Neural progenitor cell (in vitro differentiated cells): ENCODE measurements around the gene PRELP. TPM values are rescaled to one million over a fixed set of nuclear protein-coding genes. Genes with fewer than 3 reads are reported as not detected.

Source experiments
- DNase-seq: peaks from one replicate; pipeline ENCODE4 v3.0.0-alpha.2; 2016; ENCODE audit warnings: low spot score
- H2AFZ ChIP-seq: fragments of 200-600 bp; sonication (generic); replicated peaks from 2 replicates; pipeline ENCODE4 v1.6.1; 2016; ENCODE audit warnings: antibody characterized with exemption
- H3F3A ChIP-seq: fragments of 200-600 bp; sonication (generic); 2 replicates; pipeline ENCODE4 v1.6.1; 2016; ENCODE audit warnings: antibody characterized with exemption, low read depth
- H3K27ac ChIP-seq: fragments of 200-600 bp; sonication (generic); 2 replicates; pipeline ENCODE4 v1.5.1; 2016; ENCODE audit warnings: mild to moderate bottlenecking
- H3K27me3 ChIP-seq: fragments of 200-600 bp; sonication (generic); 2 replicates; pipeline ENCODE4 v1.6.1; 2016; ENCODE audit warnings: mild to moderate bottlenecking, moderate library complexity
- H3K36me3 ChIP-seq: fragments of 200-600 bp; sonication (generic); 2 replicates; pipeline ENCODE4 v1.5.1; 2016
- H3K4me1 ChIP-seq: fragments of 200-600 bp; sonication (generic); 2 replicates; pipeline ENCODE4 v1.6.1; 2016; ENCODE audit warnings: mixed run types
- H3K4me2 ChIP-seq: fragments of 200-600 bp; sonication (generic); 2 replicates; pipeline ENCODE4 v1.6.1; 2016
- H3K4me3 ChIP-seq: fragments of 200-600 bp; sonication (generic); 2 replicates; pipeline ENCODE4 v1.5.1; 2016
- H3K79me2 ChIP-seq: fragments of 200-600 bp; sonication (generic); 2 replicates; pipeline ENCODE4 v1.6.1; 2016; ENCODE audit warnings: low read depth
- H3K9ac ChIP-seq: fragments of 200-600 bp; sonication (generic); 2 replicates; pipeline ENCODE4 v1.6.1; 2016
- H3K9me3 ChIP-seq: fragments of 200-600 bp; sonication (generic); 2 replicates; pipeline ENCODE4 v1.5.1; 2016; ENCODE audit warnings: low read depth
- H4K20me1 ChIP-seq: fragments of 200-600 bp; sonication (generic); 2 replicates; pipeline ENCODE4 v1.6.1; 2016; ENCODE audit warnings: low read depth
- H3K27ac Mint-ChIP-seq: 3 replicates; pipeline ENCODE4 v1.8.0; 2021; ENCODE audit warnings: mixed read lengths
- H3K27me3 Mint-ChIP-seq: 2 replicates; pipeline ENCODE4 v1.8.0; 2022; ENCODE audit warnings: low read depth, mild to moderate bottlenecking, inconsistent platforms, moderate library complexity, mixed read lengths; ENCODE audit not compliant: insufficient read depth
- H3K36me3 Mint-ChIP-seq: 3 replicates; pipeline ENCODE4 v1.8.0; 2021; ENCODE audit warnings: mixed read lengths
- H3K4me1 Mint-ChIP-seq: 3 replicates; pipeline ENCODE4 v1.8.0; 2021; ENCODE audit warnings: mixed read lengths
- H3K4me3 Mint-ChIP-seq: 3 replicates; pipeline ENCODE4 v1.8.0; 2021; ENCODE audit warnings: mild to moderate bottlenecking, moderate library complexity, mixed read lengths
- H3K9me3 Mint-ChIP-seq: 3 replicates; pipeline ENCODE4 v1.8.0; 2020; ENCODE audit warnings: mixed read lengths
- CTCF ChIP-seq: fragments of 200-600 bp; sonication (generic); IDR thresholded peaks from 2 replicates; pipeline ENCODE4 v1.5.1; 2017; ENCODE audit warnings: antibody characterized with exemption, mild to moderate bottlenecking
- EZH2 ChIP-seq: fragments of 200-600 bp; sonication (generic); IDR thresholded peaks from 2 replicates; pipeline ENCODE4 v1.6.1; 2017; ENCODE audit warnings: antibody characterized with exemption, mild to moderate bottlenecking, moderate library complexity
- EZH2phosphoT487 ChIP-seq: fragments of 200-600 bp; sonication (generic); IDR thresholded peaks from 2 replicates; pipeline ENCODE4 v1.6.1; 2017; ENCODE audit warnings: antibody characterized with exemption
- total RNA-seq: library from RNA; depleted of rRNA; stranded (reverse); fragments of >200 nt; gene quantifications from 2 replicates; pipeline ENCODE4 v1.2.3, GENCODE V29; 2015; ENCODE audit warnings: low replicate concordance

PRELP gene
- total RNA-seq, 1 donor from 2014 or later: 0.26 TPM

GRCh38 chr1:203468326-203468725 lies 7.3 kb upstream of the PRELP start:
- no peak for DNase-seq
- Histone ChIP-seq H3F3A (peaks cover 6% of the 10 kb centered on the region), H3K79me2 (no peaks in the 10 kb centered on the region), H3K9me3 (no peaks in the 10 kb centered on the region), H3K9ac (no peak overlapping the region), H3K36me3 (no peaks in the 10 kb centered on the region), H3K27me3 (no peaks in the 10 kb centered on the region), H3K4me3 (no peak overlapping the region), H3K4me1 (peaks cover 22% of the 10 kb centered on the region), H3K4me2 (no peak overlapping the region), H4K20me1 (no peaks in the 10 kb centered on the region), H3K27ac (no peak overlapping the region), H2AFZ (no peak overlapping the region)
- H3K4me3 Mint-ChIP-seq: no peak overlapping the region
- peaks cover 4% of the 10 kb centered on the region for H3K27me3 Mint-ChIP-seq
- no peaks in the 10 kb centered on the region for H3K9me3 Mint-ChIP-seq
- H3K4me1 Mint-ChIP-seq: peaks cover 56% of the 10 kb centered on the region
- H3K27ac Mint-ChIP-seq: peak overlapping the region; percentile 95
- no peak for TF ChIP-seq EZH2
- no peak for TF ChIP-seq CTCF
- TF ChIP-seq EZH2phosphoT487: no peak
- no peaks in the 10 kb centered on the region for H3K36me3 Mint-ChIP-seq

GRCh38 chr1:203470240-203470639 lies 5.4 kb upstream of the PRELP start:
- DNase-seq: no peak
- Histone ChIP-seq H3K36me3 (no peaks in the 10 kb centered on the region), H3K27me3 (no peaks in the 10 kb centered on the region), H3K27ac (no peak overlapping the region), H3K4me2 (no peak overlapping the region), H4K20me1 (no peaks in the 10 kb centered on the region), H3K79me2 (no peaks in the 10 kb centered on the region), H3F3A (peaks cover 14% of the 10 kb centered on the region), H3K4me1 (peaks cover 20% of the 10 kb centered on the region), H2AFZ (peak overlapping the region; percentile 26), H3K9me3 (no peaks in the 10 kb centered on the region), H3K9ac (no peak overlapping the region), H3K4me3 (no peak overlapping the region)
- H3K27me3 Mint-ChIP-seq: peaks cover 4% of the 10 kb centered on the region
- H3K4me3 Mint-ChIP-seq: no peak overlapping the region
- peaks cover 55% of the 10 kb centered on the region for H3K4me1 Mint-ChIP-seq
- H3K9me3 Mint-ChIP-seq: no peaks in the 10 kb centered on the region
- H3K36me3 Mint-ChIP-seq: no peaks in the 10 kb centered on the region
- H3K27ac Mint-ChIP-seq: peak overlapping the region; percentile 84
- no peak for TF ChIP-seq EZH2
- TF ChIP-seq EZH2phosphoT487: no peak

GRCh38 chr1:203471841-203472240 lies 3.8 kb upstream of the PRELP start:
- H3K36me3 ChIP-seq: no peaks in the 10 kb centered on the region
- H3K9me3 ChIP-seq: no peaks in the 10 kb centered on the region
- no peaks in the 10 kb centered on the region for H3K79me2 ChIP-seq
- H3K27me3 Mint-ChIP-seq: peaks cover 5% of the 10 kb centered on the region
- H3F3A ChIP-seq: peaks cover 18% of the 10 kb centered on the region
- no peak overlapping the region for H3K4me2 ChIP-seq
- no peak overlapping the region for H3K27ac ChIP-seq
- no peaks in the 10 kb centered on the region for H3K27me3 ChIP-seq
- H3K4me1 ChIP-seq: peaks cover 23% of the 10 kb centered on the region
- peaks cover 50% of the 10 kb centered on the region for H3K4me1 Mint-ChIP-seq
- no peaks in the 10 kb centered on the region for H3K9me3 Mint-ChIP-seq
- no peak overlapping the region for H2AFZ ChIP-seq
- no peaks in the 10 kb centered on the region for H3K36me3 Mint-ChIP-seq
- no peak overlapping the region for H3K4me3 ChIP-seq
- no peak overlapping the region for H3K4me3 Mint-ChIP-seq
- TF ChIP-seq CTCF (no peak), EZH2phosphoT487 (no peak), EZH2 (no peak)
- H3K27ac Mint-ChIP-seq: no peak overlapping the region
- H3K9ac ChIP-seq: no peak overlapping the region
- no peaks in the 10 kb centered on the region for H4K20me1 ChIP-seq
- DNase-seq: no peak

- H3K9ac ChIP-seq: no peak overlapping the region
- H3K9me3 ChIP-seq: no peaks in the 10 kb centered on the region
- Mint-ChIP-seq H3K9me3 (no peaks in the 10 kb centered on the region), H3K36me3 (no peaks in the 10 kb centered on the region), H3K4me3 (no peak overlapping the region), H3K4me1 (peaks cover 42% of the 10 kb centered on the region), H3K27ac (no peak overlapping the region), H3K27me3 (peaks cover 7% of the 10 kb centered on the region)
- no peaks in the 10 kb centered on the region for H4K20me1 ChIP-seq
- H2AFZ ChIP-seq: no peak overlapping the region
- H3K36me3 ChIP-seq: no peaks in the 10 kb centered on the region
- no peak overlapping the region for H3K4me3 ChIP-seq
- peaks cover 29% of the 10 kb centered on the region for H3K4me1 ChIP-seq
- peaks cover 19% of the 10 kb centered on the region for H3F3A ChIP-seq
- TF ChIP-seq CTCF: no peak
- TF ChIP-seq EZH2phosphoT487: no peak
- TF ChIP-seq EZH2: no peak
- no peaks in the 10 kb centered on the region for H3K27me3 ChIP-seq
- H3K79me2 ChIP-seq: no peaks in the 10 kb centered on the region
- H3K4me2 ChIP-seq: no peak overlapping the region
- H3K27ac ChIP-seq: no peak overlapping the region
- DNase-seq: no peak
Measured at GRCh38 chr1:203473281-203473680, 2.3 kb upstream of the PRELP start.
